GM18526 (cell line): ENCODE measurements around the gene STK24.

Experiments
- POLR2A ChIP-seq: IDR thresholded peaks from 3 replicates; pipeline ENCODE4 v1.6.1; 2011; ENCODE audit not compliant: insufficient read length; ENCODE audit errors: extremely low read depth

STK24 gene

GRCh38 chr13:98452851-98453843 lies 123.8 kb downstream of the STK24 start:
- TF ChIP-seq POLR2A: no peak

- no peak for TF ChIP-seq POLR2A
Observed at GRCh38 chr13:98451676-98452470, 125.0 kb downstream of the STK24 start.

- no peak for TF ChIP-seq POLR2A
Observed at GRCh38 chr13:98450539-98451111, 126.3 kb downstream of the STK24 start.

GRCh38 chr13:98450026-98450425 lies 126.9 kb downstream of the STK24 start:
- TF ChIP-seq POLR2A: no peak

GRCh38 chr13:98449273-98449672 lies 127.6 kb downstream of the STK24 start:
- TF ChIP-seq POLR2A: no peak

- no peak for TF ChIP-seq POLR2A
Observed at GRCh38 chr13:98448642-98448928, 128.3 kb downstream of the STK24 start.

GRCh38 chr13:98447881-98448641 lies 128.8 kb downstream of the STK24 start:
- no peak for TF ChIP-seq POLR2A

- no peak for TF ChIP-seq POLR2A
Observed at GRCh38 chr13:98447130-98447529, 129.8 kb downstream of the STK24 start.

- no peak for TF ChIP-seq POLR2A
Observed at GRCh38 chr13:98446234-98446621, 130.7 kb downstream of the STK24 start.

GRCh38 chr13:98445340-98446233 lies 131.3 kb downstream of the STK24 start:
- TF ChIP-seq POLR2A: peak; percentile 16

GRCh38 chr13:98444381-98444780 lies 132.5 kb downstream of the STK24 start:
- TF ChIP-seq POLR2A: no peak

- no peak for TF ChIP-seq POLR2A
Observed at GRCh38 chr13:98443800-98444325, 133.0 kb downstream of the STK24 start.

GRCh38 chr13:98443329-98443728 lies 133.6 kb downstream of the STK24 start:
- TF ChIP-seq POLR2A: no peak
